Endothelial cell of umbilical vein (primary cell): ENCODE measurements around the gene TMEM174. TPM values are rescaled to one million over a fixed set of nuclear protein-coding genes. Genes with fewer than 3 reads are reported as not detected.

ENCODE experiments used
- BruUV-seq: library from RNA; stranded (reverse); fragments of 400-500 nt; replicated peaks from 2 replicates; lab custom pipeline; 2021; lab: Mats Ljungman, UMichigan
- CTCF ChIA-PET: fragments of 300-600, 350-600 bp; sonication (Branson Sonifier 250); formaldehyde crosslinking; loops from one replicate; lab custom pipeline; 2021; ENCODE audit warnings: antibody characterized with exemption, inconsistent platforms; lab: Charles Lee
- POLR2A ChIA-PET: fragments of 300-600, 350-600 bp; sonication (Branson Sonifier 250); formaldehyde crosslinking; loops from one replicate; lab custom pipeline; 2021; ENCODE audit warnings: antibody characterized with exemption, inconsistent platforms; lab: Charles Lee
- DNase-seq: peaks from one replicate; pipeline ENCODE4 v3.0.0-alpha.2; 2011; ENCODE audit warnings: low read depth, low spot score
- FAIRE-seq: peaks from 2 replicates; lab custom pipeline; 2011; peaks lifted over from hg19 to GRCh38; lab: Jason Lieb, UNC
- H2AFZ ChIP-seq: 2 replicates; pipeline ENCODE4 v1.6.0; 2012; ENCODE audit warnings: low read depth, low read length, control low read depth, inconsistent platforms
- H3K27ac ChIP-seq: 2 replicates; pipeline ENCODE4 v1.5.1; 2011; ENCODE audit warnings: low read depth, mild to moderate bottlenecking, control low read depth, low read length, moderate library complexity; ENCODE audit not compliant: insufficient read depth
- H3K27me3 ChIP-seq, 2 experiments: 2 replicates each; pipeline versions ENCODE4 v1.6.0 to v1.6.1; 2011; ENCODE audit warnings: low read length in 2 of 2, mixed read lengths in 1 of 2; ENCODE audit not compliant: control insufficient read depth in 2 of 2, insufficient read depth in 2 of 2
- H3K36me3 ChIP-seq, 2 experiments: 2 replicates in 1 of 2; 3 replicates in 1 of 2; pipeline ENCODE4 v1.5.1; 2011; ENCODE audit warnings: low read length in 2 of 2, mild to moderate bottlenecking in 1 of 2, moderate library complexity in 1 of 2; ENCODE audit not compliant: control insufficient read depth in 2 of 2, insufficient read depth in 2 of 2; ENCODE audit errors: extremely low read depth in 1 of 2
- H3K4me1 ChIP-seq: 3 replicates; pipeline ENCODE4 v1.5.1; 2011; ENCODE audit warnings: mild to moderate bottlenecking, low read length; ENCODE audit not compliant: control insufficient read depth, insufficient read depth; ENCODE audit errors: extremely low read depth
- H3K4me2 ChIP-seq: 2 replicates; pipeline ENCODE4 v1.6.1; 2011; ENCODE audit warnings: low read length, control low read depth, mixed read lengths; ENCODE audit not compliant: insufficient read depth
- H3K4me3 ChIP-seq, 3 experiments: fragments of 200-600 bp in 1 of 3; sonication (generic), shearing (Covaris generic) in 1 of 3; replicated peaks in 1 of 3; 2 replicates each; pipeline ENCODE4 v1.5.1; 2011 to 2016; ENCODE audit warnings: control low read depth in 3 of 3, low read length in 3 of 3, mild to moderate bottlenecking in 2 of 3, inconsistent platforms in 1 of 3, low read depth in 1 of 3, moderate library complexity in 1 of 3; ENCODE audit not compliant: insufficient read depth in 1 of 3
- H3K79me2 ChIP-seq: 2 replicates; pipeline ENCODE4 v1.6.0; 2012; ENCODE audit warnings: low read length, inconsistent platforms; ENCODE audit not compliant: control insufficient read depth, insufficient read depth
- H3K9ac ChIP-seq: replicated peaks from 2 replicates; pipeline ENCODE3; 2011; ENCODE audit warnings: low read length, control low read depth; ENCODE audit not compliant: insufficient read depth; ENCODE audit errors: extremely low read depth
- H3K9me1 ChIP-seq: replicated peaks from 3 replicates; pipeline ENCODE4 v1.6.0; 2011; ENCODE audit warnings: mild to moderate bottlenecking, low read length; ENCODE audit not compliant: control insufficient read depth, insufficient read depth; ENCODE audit errors: extremely low read depth
- H3K9me3 ChIP-seq: replicated peaks from 2 replicates; pipeline ENCODE4 v1.5.1; 2012; ENCODE audit warnings: low read length, inconsistent platforms; ENCODE audit not compliant: control insufficient read depth, insufficient read depth
- H4K20me1 ChIP-seq: replicated peaks from 2 replicates; pipeline ENCODE3; 2011; ENCODE audit warnings: mild to moderate bottlenecking, low read length; ENCODE audit not compliant: control insufficient read depth, insufficient read depth; ENCODE audit errors: extremely low read depth
- EZH2 ChIP-seq: IDR thresholded peaks from 2 replicates; pipeline ENCODE4 v1.6.1; 2012; ENCODE audit warnings: borderline replicate concordance, low read depth, mild to moderate bottlenecking, moderate library complexity, low read length, inconsistent platforms; ENCODE audit not compliant: severe bottlenecking
- JUN ChIP-seq: IDR thresholded peaks from 2 replicates; pipeline ENCODE4 v1.6.1; 2011; ENCODE audit warnings: borderline replicate concordance, low read depth; ENCODE audit not compliant: insufficient read length, insufficient read depth
- MYC ChIP-seq: IDR thresholded peaks from one replicate; pipeline ENCODE4 v1.6.1; 2011; ENCODE audit warnings: mild to moderate bottlenecking, low read depth, low read length
- POLR2A ChIP-seq: IDR thresholded peaks from 2 replicates; pipeline ENCODE4 v1.6.1; 2012; ENCODE audit warnings: low read depth, mild to moderate bottlenecking, control low read depth, low read length
- dilution Hi-C: fragments of 300-500 bp; cut with MboI; formaldehyde crosslinking; loops from one replicate; pipeline ENCODE4 v1.15.0; 2019; ENCODE audit warnings: low sequenced_read_pairs; ENCODE audit not compliant: extremely low pct_ligation_motif_present
- intact Hi-C: fragments of 100-400 bp; cut with micrococcal nuclease; formaldehyde crosslinking; loops from one replicate; pipeline ENCODE4 v1.10.0; 2022
- polyA plus RNA-seq, 4 experiments: library from polyadenylated mRNA; depleted of rRNA in 3 of 4; stranded (reverse) in 3 of 4; unstranded in 1 of 4; fragments of >200 nt; gene quantifications; 2 replicates each; pipeline versions ENCODE4 v1.2.1 to v1.2.3, GENCODE V29; 2011 to 2012; ENCODE audit warnings: missing spikeins in 1 of 4
- total RNA-seq: library from RNA; stranded (reverse); gene quantifications from 2 replicates; pipeline ENCODE4 v1.2.3, GENCODE V29; 2021
- TF ChIP-seq, protein P1 (sequence below), 2 donors: IDR thresholded peaks; 1 replicate in 1 of 2; 2 replicates in 1 of 2; pipeline ENCODE4 v1.5.1; 2011; ENCODE audit warnings: low read length in 2 of 2, mild to moderate bottlenecking in 2 of 2, moderate library complexity in 2 of 2, control low read depth in 1 of 2, inconsistent platforms in 1 of 2, low read depth in 1 of 2; ENCODE audit not compliant: insufficient read depth in 1 of 2; ENCODE audit errors: extremely low read depth in 1 of 2
- TF ChIP-seq, protein P2 (sequence below): IDR thresholded peaks from 2 replicates; pipeline ENCODE4 v1.6.1; 2011; ENCODE audit not compliant: insufficient read depth, insufficient read length

Gene TMEM174
- total and polyA plus RNA-seq, 2 donors (not counting 3 experiments of a cell fraction or from before 2014, with no cell fraction given) = not detected

DNA sequence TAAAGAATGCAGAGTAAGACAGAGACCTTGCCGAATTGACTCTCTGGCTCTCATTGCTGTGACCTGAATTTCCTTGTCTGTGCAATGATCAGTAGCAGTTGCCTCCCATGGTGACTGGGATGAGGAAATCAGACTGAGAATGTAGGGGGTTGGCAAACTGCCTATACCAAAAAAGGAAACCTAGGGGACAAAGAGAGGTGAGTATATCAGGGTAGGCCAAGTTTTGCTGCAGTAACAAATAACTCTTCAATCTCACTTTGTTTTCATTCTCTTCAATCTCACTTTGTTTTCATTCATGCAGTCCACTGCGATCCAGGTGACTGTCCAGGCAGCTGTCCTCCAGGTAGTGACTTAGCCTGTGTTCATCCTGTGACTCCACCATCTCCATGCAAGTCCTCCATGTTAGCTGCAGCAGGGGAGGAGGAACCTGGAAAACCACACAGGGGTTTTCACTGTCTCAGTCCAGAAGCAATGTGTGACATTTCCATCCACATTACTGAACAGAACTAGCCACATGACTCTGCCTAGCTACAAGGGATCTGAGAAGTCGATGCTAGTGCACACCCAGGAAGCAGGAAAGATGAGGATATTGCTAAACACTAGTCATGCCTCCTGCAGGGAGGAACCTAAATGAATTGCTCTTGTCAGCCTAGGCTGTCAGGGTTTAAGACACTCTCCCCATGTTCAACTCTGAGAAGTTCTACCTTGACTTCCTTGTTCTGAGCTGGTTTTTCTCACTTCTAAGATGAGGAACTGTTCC lies 26.0 kb downstream of the TMEM174 start:
- dilution Hi-C loops (no loop called here), intact Hi-C loops (no loop called here)
- no peak overlapping the region for H2AFZ ChIP-seq
- H3K4me2 ChIP-seq = no peak overlapping the region
- no peaks in the 10 kb centered on the region for H3K9me3 ChIP-seq
- TF ChIP-seq, protein P1, sequence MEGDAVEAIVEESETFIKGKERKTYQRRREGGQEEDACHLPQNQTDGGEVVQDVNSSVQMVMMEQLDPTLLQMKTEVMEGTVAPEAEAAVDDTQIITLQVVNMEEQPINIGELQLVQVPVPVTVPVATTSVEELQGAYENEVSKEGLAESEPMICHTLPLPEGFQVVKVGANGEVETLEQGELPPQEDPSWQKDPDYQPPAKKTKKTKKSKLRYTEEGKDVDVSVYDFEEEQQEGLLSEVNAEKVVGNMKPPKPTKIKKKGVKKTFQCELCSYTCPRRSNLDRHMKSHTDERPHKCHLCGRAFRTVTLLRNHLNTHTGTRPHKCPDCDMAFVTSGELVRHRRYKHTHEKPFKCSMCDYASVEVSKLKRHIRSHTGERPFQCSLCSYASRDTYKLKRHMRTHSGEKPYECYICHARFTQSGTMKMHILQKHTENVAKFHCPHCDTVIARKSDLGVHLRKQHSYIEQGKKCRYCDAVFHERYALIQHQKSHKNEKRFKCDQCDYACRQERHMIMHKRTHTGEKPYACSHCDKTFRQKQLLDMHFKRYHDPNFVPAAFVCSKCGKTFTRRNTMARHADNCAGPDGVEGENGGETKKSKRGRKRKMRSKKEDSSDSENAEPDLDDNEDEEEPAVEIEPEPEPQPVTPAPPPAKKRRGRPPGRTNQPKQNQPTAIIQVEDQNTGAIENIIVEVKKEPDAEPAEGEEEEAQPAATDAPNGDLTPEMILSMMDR (IDR thresholded peaks at IDR 0.05; ENCODE audit: extremely low read depth in 1 of 2, insufficient read depth in 1 of 2, low read depth in 1 of 2, low read length in 2 of 2) = no peak
- TF ChIP-seq JUN = no peak
- TF ChIP-seq MYC = no peak
- no peak for TF ChIP-seq POLR2A
- TF ChIP-seq, protein P2, sequence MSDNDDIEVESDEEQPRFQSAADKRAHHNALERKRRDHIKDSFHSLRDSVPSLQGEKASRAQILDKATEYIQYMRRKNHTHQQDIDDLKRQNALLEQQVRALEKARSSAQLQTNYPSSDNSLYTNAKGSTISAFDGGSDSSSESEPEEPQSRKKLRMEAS = no peak
- no peak for TF ChIP-seq EZH2
- H3K9ac ChIP-seq = no peak overlapping the region
- no peaks in the 10 kb centered on the region for H4K20me1 ChIP-seq
- POLR2A ChIA-PET = no interaction called here
- CTCF ChIA-PET = interaction anchor here (1.0 to 1.4 kb wide), 3 partner anchors 17 to 252 kb away, joined by 3 to 4 read pairs (median 3); no protein-coding TSS in a partner anchor
- no peaks in the 10 kb centered on the region for H3K36me3 ChIP-seq
- FAIRE-seq (no peak), DNase-seq (no peak)
- no peak overlapping the region for H3K4me3 ChIP-seq
- BruUV-seq = no TSS peak
- no peaks in the 10 kb centered on the region for H3K79me2 ChIP-seq
- no peaks in the 10 kb centered on the region for H3K9me1 ChIP-seq
- H3K4me1 ChIP-seq = no peaks in the 10 kb centered on the region
- H3K27me3 ChIP-seq = peaks cover 32 to 38% of the 10 kb centered on the region in 2 experiments
- no peak overlapping the region for H3K27ac ChIP-seq
